HepG2 (cell line): ENCODE measurements around the gene PROX1. TPM values are rescaled to one million over a fixed set of nuclear protein-coding genes. Genes with fewer than 3 reads are reported as not detected.

Experiments used
- ATAC-seq: fragments of 200-7000 bp; cut with Tn5 transposase; 3 replicates; pipeline ENCODE4 v1.9.1; 2020; ENCODE audit warnings: mild to moderate bottlenecking, moderate library complexity
- BruUV-seq: library from RNA; stranded (reverse); fragments of 400-500 nt; replicated peaks from 2 replicates; lab custom pipeline; 2021; lab: Mats Ljungman, UMichigan
- CTCF ChIA-PET: fragments of 300-600 bp; formaldehyde crosslinking; extraction: SDS; loops from one replicate; lab custom pipeline; 2021; ENCODE audit warnings: low total read pairs, inconsistent platforms, low intra/inter-chr PET ratio; lab: Yijun Ruan, JAX
- POLR2A ChIA-PET: fragments of 350-600 bp; sonication (Branson Sonifier 250); formaldehyde crosslinking; loops from one replicate; lab custom pipeline; 2020; ENCODE audit warnings: antibody characterized with exemption, inconsistent platforms; lab: Yijun Ruan, JAX
- DNase-seq: peaks from one replicate; pipeline ENCODE4 v3.0.0-alpha.2; 2015; ENCODE audit warnings: low spot score
- FAIRE-seq: peaks from 3 replicates; lab custom pipeline; 2011; peaks lifted over from hg19 to GRCh38; lab: Jason Lieb, UNC
- H2AFZ ChIP-seq: one replicate; pipeline ENCODE4 v1.6.1; 2011; ENCODE audit warnings: low read length, inconsistent platforms
- H3K27ac ChIP-seq: fragments of 300-600 bp; 3 replicates; pipeline ENCODE4 v1.8.0; 2011; ENCODE audit warnings: mixed run types, mild to moderate bottlenecking, mixed read lengths, low read length, inconsistent platforms; ENCODE audit not compliant: insufficient read depth; ENCODE audit errors: extremely low read length
- H3K27me3 ChIP-seq, 2 experiments: fragments of 200-600 bp in 1 of 2; 2 replicates in 1 of 2; 3 replicates in 1 of 2; pipeline versions ENCODE4 v1.6.0 to v1.8.0; 2011; ENCODE audit warnings: low read length in 2 of 2, mild to moderate bottlenecking in 2 of 2, moderate library complexity in 2 of 2, inconsistent platforms in 1 of 2; ENCODE audit not compliant: insufficient read depth in 2 of 2, control insufficient read depth in 1 of 2
- H3K36me3 ChIP-seq, 2 experiments: fragments of 200-600 bp in 1 of 2; replicated peaks in 1 of 2; 2 replicates in 1 of 2; 3 replicates in 1 of 2; pipeline versions ENCODE4 v1.5.1 to v1.8.0; 2011; ENCODE audit warnings: low read length in 2 of 2, inconsistent platforms in 1 of 2; ENCODE audit not compliant: insufficient read depth in 2 of 2, control insufficient read depth in 1 of 2
- H3K4me1 ChIP-seq: 2 replicates; pipeline ENCODE4 v1.5.1; 2012; ENCODE audit warnings: low read length, inconsistent platforms; ENCODE audit not compliant: insufficient read depth
- H3K4me2 ChIP-seq: 2 replicates; pipeline ENCODE4 v1.6.0; 2011; ENCODE audit warnings: low read depth, low read length, inconsistent platforms
- H3K4me3 ChIP-seq, 3 experiments: fragments of 200-600 bp in 1 of 3; sonication (generic), shearing (Covaris generic) in 1 of 3; replicated peaks in 1 of 3; 2 replicates each; pipeline ENCODE4 v1.5.1; 2011 to 2016; ENCODE audit warnings: low read length in 3 of 3, inconsistent platforms in 2 of 3, low read depth in 2 of 3, mild to moderate bottlenecking in 2 of 3, control low read depth in 1 of 3, mixed read lengths in 1 of 3; ENCODE audit not compliant: insufficient read depth in 1 of 3
- H3K79me2 ChIP-seq: one replicate; pipeline ENCODE4 v1.6.1; 2011; ENCODE audit warnings: low read length, inconsistent platforms; ENCODE audit not compliant: insufficient read depth
- H3K9ac ChIP-seq: 2 replicates; pipeline ENCODE4 v1.6.0; 2011; ENCODE audit warnings: mild to moderate bottlenecking, low read depth, low read length, inconsistent platforms; ENCODE audit not compliant: insufficient read depth
- H3K9me3 ChIP-seq: 2 replicates; pipeline ENCODE4 v1.5.1; 2012; ENCODE audit warnings: mild to moderate bottlenecking, low read length
- H4K20me1 ChIP-seq: 2 replicates; pipeline ENCODE4 v1.6.0; 2011; ENCODE audit warnings: inconsistent platforms, mild to moderate bottlenecking, low read length, moderate library complexity; ENCODE audit not compliant: insufficient read depth
- GLI4 ChIP-seq: sonication (generic); formaldehyde crosslinking; IDR thresholded peaks from 2 replicates; pipeline ENCODE4 v1.5.1; 2020; ENCODE audit warnings: missing genetic modification reagents, mild to moderate bottlenecking, moderate library complexity, borderline replicate concordance
- KAT7 ChIP-seq: IDR thresholded peaks from 2 replicates; pipeline ENCODE4 v1.6.1; 2018; ENCODE audit warnings: borderline replicate concordance, missing compliant biosample characterization
- NCOA2 ChIP-seq: sonication (generic); formaldehyde crosslinking; IDR thresholded peaks from 2 replicates; pipeline ENCODE4 v1.8.0; 2022; ENCODE audit warnings: inconsistent platforms
- TAF15 ChIP-seq: fragments of 200-400 bp; formaldehyde crosslinking; IDR thresholded peaks from one replicate; pipeline ENCODE4 v1.6.1; 2018; ENCODE audit warnings: mild to moderate bottlenecking, low read depth, low read length; ENCODE audit not compliant: poor library complexity, severe bottlenecking
- ZBTB7B ChIP-seq: sonication (generic); formaldehyde crosslinking; IDR thresholded peaks from 2 replicates; pipeline ENCODE4 v1.4.0; 2020; ENCODE audit warnings: missing genetic modification reagents
- ZNF224 ChIP-seq: sonication (generic); formaldehyde crosslinking; IDR thresholded peaks from 2 replicates; pipeline ENCODE4 v1.5.0; 2020; ENCODE audit warnings: mild to moderate bottlenecking, missing genetic modification reagents
- ZNF263 ChIP-seq: sonication (generic); formaldehyde crosslinking; IDR thresholded peaks from 2 replicates; pipeline ENCODE4 v1.4.0; 2020; ENCODE audit warnings: missing genetic modification reagents
- ZNF501 ChIP-seq: sonication (generic); formaldehyde crosslinking; IDR thresholded peaks from 2 replicates; pipeline ENCODE4 v1.5.1; 2020; ENCODE audit warnings: mild to moderate bottlenecking, moderate library complexity, missing genetic modification reagents
- WGBS: methylation state at CpG from one replicate; pipeline ENCODE4 v1.1.6; 2017; ENCODE audit warnings: low lambda C conversion rate; 5-methylcytosine and 5-hydroxymethylcytosine counted together
- in situ Hi-C: cut with HindIII; loops from 2 replicates; pipeline ENCODE4 v1.10.0; 2017; ENCODE audit warnings: low pct_unique_long_range_greater_than_20kb; ENCODE audit not compliant: extremely low pct_ligation_motif_present
- intact Hi-C: fragments of 100-400 bp; cut with micrococcal nuclease; formaldehyde crosslinking; loops from one replicate; pipeline ENCODE4 v1.10.0; 2022; ENCODE audit not compliant: unreplicated experiment
- polyA plus RNA-seq, 8 experiments: library from polyadenylated mRNA; depleted of rRNA in 3 of 8; stranded (reverse) in 7 of 8; unstranded in 1 of 8; fragments of >200 nt; fragmentation: Illumina TruSeq in 4 of 8; extraction: Trizol in 4 of 8; gene quantifications; 2 replicates each; pipeline versions ENCODE4 v1.2.1 to v1.2.3, GENCODE V29; 2011 to 2016; ENCODE audit warnings: low read depth in 4 of 8, missing spikeins in 1 of 8, mixed read lengths in 1 of 8; ENCODE audit not compliant: insufficient read depth in 1 of 8
- total RNA-seq, 5 experiments: library from RNA; depleted of rRNA; stranded (reverse); fragments of >200 nt; fragmentation: Illumina TruSeq; extraction: Trizol; gene quantifications; 2 replicates each; pipeline ENCODE4 v1.2.3, GENCODE V29; 2016; ENCODE audit warnings: low read depth in 1 of 5
- TF ChIP-seq, protein P1 (sequence below): sonication (generic); formaldehyde crosslinking; IDR thresholded peaks from 2 replicates; pipeline ENCODE4 v1.5.0; 2020; ENCODE audit warnings: missing genetic modification reagents
- TF ChIP-seq, protein P2 (sequence below): sonication (generic); formaldehyde crosslinking; IDR thresholded peaks from 2 replicates; pipeline ENCODE4 v1.4.0; 2020; ENCODE audit warnings: missing genetic modification reagents
- TF ChIP-seq, protein P3 (sequence below): sonication (generic); formaldehyde crosslinking; IDR thresholded peaks from 2 replicates; pipeline ENCODE4 v1.4.0; 2020; ENCODE audit warnings: low read depth, mild to moderate bottlenecking, missing genetic modification reagents
- TF ChIP-seq, protein P4 (sequence below): sonication (generic); formaldehyde crosslinking; IDR thresholded peaks from 2 replicates; pipeline ENCODE4 v1.4.0; 2020; ENCODE audit warnings: missing genetic modification reagents, borderline replicate concordance

Gene PROX1
- total and polyA plus RNA-seq, 2 of the 13 experiments (the other 11 are each of a cell fraction or from before 2014, with no cell fraction given): 12.3 to 30.2 TPM

DNA sequence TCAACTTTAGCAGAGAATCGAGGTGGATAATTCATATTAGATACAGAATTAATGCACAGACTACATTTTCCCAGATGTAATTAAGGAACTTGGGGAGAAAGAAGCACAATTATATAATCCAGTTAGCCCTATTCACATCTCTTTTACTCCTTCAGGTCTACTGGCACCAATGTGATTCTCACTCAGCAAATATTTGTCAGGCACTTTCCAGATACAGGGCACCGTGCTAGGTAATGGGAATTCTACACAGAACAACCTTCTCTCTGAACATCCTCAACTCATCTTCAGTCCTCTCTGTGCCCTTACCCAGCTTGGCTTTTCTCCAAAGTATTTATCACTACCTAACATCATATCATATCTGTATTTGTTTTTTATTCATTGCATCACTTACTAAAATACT, 15.6 kb upstream of the PROX1 start:
- FAIRE-seq (no peak), ATAC-seq (no peak), DNase-seq (no peak)
- no peak for TF ChIP-seq ZNF224 (CRISPR knock-in tag)
- no peak overlapping the region for H2AFZ ChIP-seq
- H3K9ac ChIP-seq: no peak overlapping the region
- no peaks in the 10 kb centered on the region for H3K36me3 ChIP-seq
- no peaks in the 10 kb centered on the region for H3K27me3 ChIP-seq
- intact Hi-C loops (no loop called here), in situ Hi-C loops (no loop called here)
- no peaks in the 10 kb centered on the region for H4K20me1 ChIP-seq
- no peaks in the 10 kb centered on the region for H3K79me2 ChIP-seq
- no peaks in the 10 kb centered on the region for H3K9me3 ChIP-seq
- POLR2A ChIA-PET: no interaction called here
- CTCF ChIA-PET: no interaction called here
- BruUV-seq: no TSS peak
- H3K4me1 ChIP-seq: peaks cover 19% of the 10 kb centered on the region
- no peak overlapping the region for H3K27ac ChIP-seq
- WGBS: 84% methylated on average over 2 of the region's 2 CpGs
- H3K4me3 ChIP-seq: no peak overlapping the region
- H3K4me2 ChIP-seq: no peak overlapping the region

DNA sequence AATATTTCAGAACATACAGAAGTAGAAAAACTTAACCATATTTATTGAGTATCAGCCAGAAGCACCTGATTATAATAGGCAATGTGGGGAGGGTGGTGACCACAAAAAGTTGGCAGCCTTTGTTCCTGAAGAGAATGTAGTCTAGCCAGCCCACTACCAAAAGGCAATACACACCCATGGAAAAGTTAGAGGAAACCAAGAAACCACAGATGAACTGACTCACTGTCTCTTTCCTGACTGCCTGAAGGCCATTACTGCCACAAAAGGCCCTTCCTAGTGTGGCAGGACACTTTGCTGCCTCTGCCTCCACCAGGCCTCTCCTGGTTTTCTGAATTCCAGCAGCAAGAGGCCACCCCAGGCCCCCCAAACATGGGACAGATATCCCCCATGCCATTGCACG, 14.6 kb upstream of the PROX1 start:
- H3K4me2 ChIP-seq: no peak overlapping the region
- no peak overlapping the region for H3K27ac ChIP-seq
- 100% methylated on average over 1 of the region's 1 CpG for WGBS
- H3K4me1 ChIP-seq: peaks cover 28% of the 10 kb centered on the region
- FAIRE-seq: no peak
- H3K27me3 ChIP-seq: no peaks in the 10 kb centered on the region
- no peaks in the 10 kb centered on the region for H3K9me3 ChIP-seq
- H3K9ac ChIP-seq: no peak overlapping the region
- BruUV-seq: no TSS peak
- H4K20me1 ChIP-seq: no peaks in the 10 kb centered on the region
- H3K4me3 ChIP-seq: no peak overlapping the region
- H3K79me2 ChIP-seq: no peaks in the 10 kb centered on the region
- no peak overlapping the region for H2AFZ ChIP-seq
- ChIA-PET CTCF (no interaction called here), POLR2A (no interaction called here)
- intact Hi-C loops: no loop called here
- H3K36me3 ChIP-seq: no peaks in the 10 kb centered on the region
- DNase-seq: no peak
- ATAC-seq: no peak
- in situ Hi-C loops: no loop called here
- TF ChIP-seq TAF15 (no peak), ZBTB7B (CRISPR knock-in tag) (no peak), ZNF263 (CRISPR knock-in tag) (no peak), ZNF501 (no peak), GLI4 (CRISPR knock-in tag) (no peak), KAT7 (CRISPR knock-in tag) (no peak), NCOA2 (no peak)
- TF ChIP-seq, protein P1, sequence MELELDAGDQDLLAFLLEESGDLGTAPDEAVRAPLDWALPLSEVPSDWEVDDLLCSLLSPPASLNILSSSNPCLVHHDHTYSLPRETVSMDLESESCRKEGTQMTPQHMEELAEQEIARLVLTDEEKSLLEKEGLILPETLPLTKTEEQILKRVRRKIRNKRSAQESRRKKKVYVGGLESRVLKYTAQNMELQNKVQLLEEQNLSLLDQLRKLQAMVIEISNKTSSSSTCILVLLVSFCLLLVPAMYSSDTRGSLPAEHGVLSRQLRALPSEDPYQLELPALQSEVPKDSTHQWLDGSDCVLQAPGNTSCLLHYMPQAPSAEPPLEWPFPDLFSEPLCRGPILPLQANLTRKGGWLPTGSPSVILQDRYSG: no peak
- TF ChIP-seq, protein P2, sequence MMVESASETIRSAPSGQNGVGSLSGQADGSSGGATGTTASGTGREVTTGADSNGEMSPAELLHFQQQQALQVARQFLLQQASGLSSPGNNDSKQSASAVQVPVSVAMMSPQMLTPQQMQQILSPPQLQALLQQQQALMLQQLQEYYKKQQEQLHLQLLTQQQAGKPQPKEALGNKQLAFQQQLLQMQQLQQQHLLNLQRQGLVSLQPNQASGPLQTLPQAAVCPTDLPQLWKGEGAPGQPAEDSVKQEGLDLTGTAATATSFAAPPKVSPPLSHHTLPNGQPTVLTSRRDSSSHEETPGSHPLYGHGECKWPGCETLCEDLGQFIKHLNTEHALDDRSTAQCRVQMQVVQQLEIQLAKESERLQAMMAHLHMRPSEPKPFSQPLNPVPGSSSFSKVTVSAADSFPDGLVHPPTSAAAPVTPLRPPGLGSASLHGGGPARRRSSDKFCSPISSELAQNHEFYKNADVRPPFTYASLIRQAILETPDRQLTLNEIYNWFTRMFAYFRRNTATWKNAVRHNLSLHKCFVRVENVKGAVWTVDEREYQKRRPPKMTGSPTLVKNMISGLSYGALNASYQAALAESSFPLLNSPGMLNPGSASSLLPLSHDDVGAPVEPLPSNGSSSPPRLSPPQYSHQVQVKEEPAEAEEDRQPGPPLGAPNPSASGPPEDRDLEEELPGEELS (CRISPR knock-in tag): no peak
- TF ChIP-seq, protein P3, sequence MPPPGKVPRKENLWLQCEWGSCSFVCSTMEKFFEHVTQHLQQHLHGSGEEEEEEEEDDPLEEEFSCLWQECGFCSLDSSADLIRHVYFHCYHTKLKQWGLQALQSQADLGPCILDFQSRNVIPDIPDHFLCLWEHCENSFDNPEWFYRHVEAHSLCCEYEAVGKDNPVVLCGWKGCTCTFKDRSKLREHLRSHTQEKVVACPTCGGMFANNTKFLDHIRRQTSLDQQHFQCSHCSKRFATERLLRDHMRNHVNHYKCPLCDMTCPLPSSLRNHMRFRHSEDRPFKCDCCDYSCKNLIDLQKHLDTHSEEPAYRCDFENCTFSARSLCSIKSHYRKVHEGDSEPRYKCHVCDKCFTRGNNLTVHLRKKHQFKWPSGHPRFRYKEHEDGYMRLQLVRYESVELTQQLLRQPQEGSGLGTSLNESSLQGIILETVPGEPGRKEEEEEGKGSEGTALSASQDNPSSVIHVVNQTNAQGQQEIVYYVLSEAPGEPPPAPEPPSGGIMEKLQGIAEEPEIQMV (CRISPR knock-in tag): no peak
- TF ChIP-seq, protein P4, sequence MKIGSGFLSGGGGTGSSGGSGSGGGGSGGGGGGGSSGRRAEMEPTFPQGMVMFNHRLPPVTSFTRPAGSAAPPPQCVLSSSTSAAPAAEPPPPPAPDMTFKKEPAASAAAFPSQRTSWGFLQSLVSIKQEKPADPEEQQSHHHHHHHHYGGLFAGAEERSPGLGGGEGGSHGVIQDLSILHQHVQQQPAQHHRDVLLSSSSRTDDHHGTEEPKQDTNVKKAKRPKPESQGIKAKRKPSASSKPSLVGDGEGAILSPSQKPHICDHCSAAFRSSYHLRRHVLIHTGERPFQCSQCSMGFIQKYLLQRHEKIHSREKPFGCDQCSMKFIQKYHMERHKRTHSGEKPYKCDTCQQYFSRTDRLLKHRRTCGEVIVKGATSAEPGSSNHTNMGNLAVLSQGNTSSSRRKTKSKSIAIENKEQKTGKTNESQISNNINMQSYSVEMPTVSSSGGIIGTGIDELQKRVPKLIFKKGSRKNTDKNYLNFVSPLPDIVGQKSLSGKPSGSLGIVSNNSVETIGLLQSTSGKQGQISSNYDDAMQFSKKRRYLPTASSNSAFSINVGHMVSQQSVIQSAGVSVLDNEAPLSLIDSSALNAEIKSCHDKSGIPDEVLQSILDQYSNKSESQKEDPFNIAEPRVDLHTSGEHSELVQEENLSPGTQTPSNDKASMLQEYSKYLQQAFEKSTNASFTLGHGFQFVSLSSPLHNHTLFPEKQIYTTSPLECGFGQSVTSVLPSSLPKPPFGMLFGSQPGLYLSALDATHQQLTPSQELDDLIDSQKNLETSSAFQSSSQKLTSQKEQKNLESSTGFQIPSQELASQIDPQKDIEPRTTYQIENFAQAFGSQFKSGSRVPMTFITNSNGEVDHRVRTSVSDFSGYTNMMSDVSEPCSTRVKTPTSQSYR: no peak
